Caco-2 (cell line): ENCODE data around the gene EPHB3. TPM values are rescaled to one million over a fixed set of nuclear protein-coding genes. Genes with fewer than 3 reads are reported as not detected.

ENCODE experiments used
- BruUV-seq: library from RNA; stranded (reverse); fragments of 400-500 nt; replicated peaks from 2 replicates; lab custom pipeline; 2021; lab: Mats Ljungman, UMichigan
- CTCF ChIA-PET: fragments of 300-600 bp; sonication (Branson Sonifier 250); formaldehyde crosslinking; loops from one replicate; lab custom pipeline; 2022; ENCODE audit warnings: antibody characterized with exemption; lab: Charles Lee
- POLR2A ChIA-PET: fragments of 300-600 bp; sonication (Branson Sonifier 250); formaldehyde crosslinking; loops from one replicate; lab custom pipeline; 2022; ENCODE audit warnings: antibody characterized with exemption; lab: Charles Lee
- DNase-seq, 2 experiments: peaks; one replicate each; pipeline versions ENCODE4 v3.0.0 to v3.0.0-alpha.2; 2020 to 2022
- H3K27me3 ChIP-seq: replicated peaks from 2 replicates; pipeline ENCODE4 v1.6.0; 2011; ENCODE audit warnings: low read length; ENCODE audit not compliant: control insufficient read depth, insufficient read depth
- H3K36me3 ChIP-seq: 2 replicates; pipeline ENCODE4 v1.5.1; 2011; ENCODE audit warnings: low read length; ENCODE audit not compliant: control insufficient read depth, insufficient read depth
- H3K4me1 ChIP-seq: fragments of 250-450 bp; sonication (Bioruptor Pico); 2 replicates; pipeline ENCODE4 v1.5.1; 2020; ENCODE audit warnings: mild to moderate bottlenecking
- H3K4me3 ChIP-seq: 2 replicates; pipeline ENCODE4 v1.5.1; 2011; ENCODE audit warnings: low read depth, mild to moderate bottlenecking, control low read depth, low read length
- H3K9me3 ChIP-seq: fragments of 250-450 bp; sonication (Bioruptor Pico); 2 replicates; pipeline ENCODE4 v1.5.1; 2020; ENCODE audit warnings: mild to moderate bottlenecking, moderate library complexity
- H3K27ac Mint-ChIP-seq: one replicate; pipeline ENCODE4 v1.8.0; 2022; ENCODE audit warnings: mixed read lengths; ENCODE audit not compliant: unreplicated experiment
- H3K27me3 Mint-ChIP-seq: one replicate; pipeline ENCODE4 v1.8.0; 2022; ENCODE audit warnings: mixed read lengths; ENCODE audit not compliant: insufficient read depth, unreplicated experiment
- H3K36me3 Mint-ChIP-seq: one replicate; pipeline ENCODE4 v1.8.0; 2022; ENCODE audit warnings: mild to moderate bottlenecking, mixed read lengths; ENCODE audit not compliant: insufficient read depth, unreplicated experiment
- H3K4me1 Mint-ChIP-seq: one replicate; pipeline ENCODE4 v1.8.0; 2022; ENCODE audit warnings: low read depth, mixed read lengths; ENCODE audit not compliant: unreplicated experiment
- H3K4me3 Mint-ChIP-seq: one replicate; pipeline ENCODE4 v1.8.0; 2022; ENCODE audit warnings: mild to moderate bottlenecking, moderate library complexity, mixed read lengths; ENCODE audit not compliant: unreplicated experiment
- H3K9me3 Mint-ChIP-seq: one replicate; pipeline ENCODE4 v1.8.0; 2022; ENCODE audit warnings: mixed read lengths; ENCODE audit not compliant: unreplicated experiment
- CTCF ChIP-seq, 2 experiments: fragments of 200-600 bp in 1 of 2; IDR thresholded peaks; 1 replicate in 1 of 2; 2 replicates in 1 of 2; pipeline versions ENCODE4 v1.5.1 to v1.8.0; 2011 to 2022; ENCODE audit warnings: antibody characterized with exemption in 1 of 2, control low read depth in 1 of 2, inconsistent platforms in 1 of 2, low read depth in 1 of 2, low read length in 1 of 2, mild to moderate bottlenecking in 1 of 2, moderate library complexity in 1 of 2; ENCODE audit not compliant: insufficient read depth in 1 of 2, severe bottlenecking in 1 of 2, unreplicated experiment in 1 of 2
- intact Hi-C: fragments of 100-400 bp; cut with micrococcal nuclease; formaldehyde crosslinking; loops from one replicate; pipeline ENCODE4 v1.10.0; 2022; ENCODE audit not compliant: unreplicated experiment
- total RNA-seq: library from RNA; stranded (reverse); gene quantifications from 2 replicates; pipeline ENCODE4 v1.2.3, GENCODE V29; 2022

Gene EPHB3
- total RNA-seq, 1 experiment from 2014 or later, result 5.6 TPM

GRCh38 chr3:184552296-184552695 lies 9.3 kb upstream of the EPHB3 start:
- no peaks in the 10 kb centered on the region for H3K4me1 ChIP-seq
- POLR2A ChIA-PET, result no interaction called here
- H3K27me3 ChIP-seq, result no peaks in the 10 kb centered on the region; the same call in 1 of the 2 replicates

GRCh38 chr3:184552863-184553262 lies 8.7 kb upstream of the EPHB3 start:
- Mint-ChIP-seq H3K27me3 (peaks cover 16% of the 10 kb centered on the region), H3K9me3 (no peaks in the 10 kb centered on the region), H3K4me3 (no peak overlapping the region), H3K36me3 (no peaks in the 10 kb centered on the region), H3K27ac (no peak overlapping the region), H3K4me1 (no peaks in the 10 kb centered on the region)
- H3K4me3 ChIP-seq, result no peak overlapping the region
- BruUV-seq, result no TSS peak
- TF ChIP-seq CTCF (IDR thresholded peaks at IDR 0.05; ENCODE audit: insufficient read depth in 1 of 2, low read depth in 1 of 2, low read length in 1 of 2, severe bottlenecking in 1 of 2, unreplicated experiment in 1 of 2), result no peak
- intact Hi-C loops, result no loop called here
- no peaks in the 10 kb centered on the region for H3K4me1 ChIP-seq
- DNase-seq, result no peak
- H3K27me3 ChIP-seq, result no peaks in the 10 kb centered on the region; the same call in 1 of the 2 replicates
- CTCF ChIA-PET, result interaction anchor here (0.6 kb wide), 1 partner anchor 135 kb away, joined by 8 read pairs; no protein-coding TSS in a partner anchor
- POLR2A ChIA-PET, result no interaction called here
- H3K36me3 ChIP-seq, result no peaks in the 10 kb centered on the region
- no peaks in the 10 kb centered on the region for H3K9me3 ChIP-seq

More at GRCh38 chr3:184552296-184552695, 9.3 kb upstream of the EPHB3 start:
- Mint-ChIP-seq H3K27ac (no peak overlapping the region), H3K4me1 (no peaks in the 10 kb centered on the region), H3K9me3 (no peaks in the 10 kb centered on the region), H3K27me3 (peaks cover 10% of the 10 kb centered on the region), H3K4me3 (no peak overlapping the region), H3K36me3 (no peaks in the 10 kb centered on the region)
- Histone ChIP-seq H3K9me3 (no peaks in the 10 kb centered on the region), H3K36me3 (no peaks in the 10 kb centered on the region), H3K4me3 (no peak overlapping the region)
- intact Hi-C loops, result no loop called here
- CTCF ChIA-PET, result interaction anchor here (0.6 to 1.4 kb wide), 2 partner anchors 9 to 136 kb away, joined by 7 to 8 read pairs; partner anchors contain the start of gene EPHB3
- DNase-seq, result no peak
- no peak for TF ChIP-seq CTCF (IDR thresholded peaks at IDR 0.05; ENCODE audit: insufficient read depth in 1 of 2, low read depth in 1 of 2, low read length in 1 of 2, severe bottlenecking in 1 of 2, unreplicated experiment in 1 of 2)
- no TSS peak for BruUV-seq

GRCh38 chr3:184553385-184553784 lies 8.2 kb upstream of the EPHB3 start:
- no peaks in the 10 kb centered on the region for H3K36me3 Mint-ChIP-seq
- Histone ChIP-seq H3K9me3 (no peaks in the 10 kb centered on the region), H3K36me3 (no peaks in the 10 kb centered on the region), H3K27me3 (peaks cover 1% of the 10 kb centered on the region; the same call in 1 of the 2 replicates), H3K4me1 (no peaks in the 10 kb centered on the region), H3K4me3 (no peak overlapping the region)
- no TSS peak for BruUV-seq
- H3K27me3 Mint-ChIP-seq, result peaks cover 19% of the 10 kb centered on the region
- no peak overlapping the region for H3K4me3 Mint-ChIP-seq
- CTCF ChIA-PET, result no interaction called here
- H3K27ac Mint-ChIP-seq, result no peak overlapping the region
- intact Hi-C loops, result no loop called here
- POLR2A ChIA-PET, result no interaction called here
- no peak for DNase-seq
- TF ChIP-seq CTCF (IDR thresholded peaks at IDR 0.05; ENCODE audit: insufficient read depth in 1 of 2, low read depth in 1 of 2, low read length in 1 of 2, severe bottlenecking in 1 of 2, unreplicated experiment in 1 of 2), result no peak
- no peaks in the 10 kb centered on the region for H3K9me3 Mint-ChIP-seq
- H3K4me1 Mint-ChIP-seq, result no peaks in the 10 kb centered on the region
